Measurements from ENCODE around the gene ARPC1B. TPM values are rescaled to one million over a fixed set of nuclear protein-coding genes. Genes with fewer than 3 reads are reported as not detected.

Gene ARPC1B
- total and polyA plus RNA-seq, 2 of the 8 experiments (the other 6 are each of a cell fraction or from before 2014, with no cell fraction given) = 64.5 to 115 TPM

- no peak for TF ChIP-seq CHD7 (IDR thresholded peaks at IDR 0.05; ENCODE audit: insufficient replicate concordance, low read length)
These were observed 58.6 kb downstream of the ARPC1B start (continued) for GRCh38 chr7:99433158-99433557.

Data from H1 (cell line).